IPS DF 4.7 (cell line): ENCODE measurements around the gene C6.
"Not testable (repeated sequence)": the region's sequence is repeated elsewhere in the genome, so short reads cannot be mapped to it uniquely, and the experiment has no call there.

ENCODE experiments used
- DNase-seq: peaks from one replicate; pipeline ENCODE4 v3.0.0-alpha.2; 2013; ENCODE audit warnings: low spot score; ENCODE audit errors: extremely low read depth

C6 gene

DNA sequence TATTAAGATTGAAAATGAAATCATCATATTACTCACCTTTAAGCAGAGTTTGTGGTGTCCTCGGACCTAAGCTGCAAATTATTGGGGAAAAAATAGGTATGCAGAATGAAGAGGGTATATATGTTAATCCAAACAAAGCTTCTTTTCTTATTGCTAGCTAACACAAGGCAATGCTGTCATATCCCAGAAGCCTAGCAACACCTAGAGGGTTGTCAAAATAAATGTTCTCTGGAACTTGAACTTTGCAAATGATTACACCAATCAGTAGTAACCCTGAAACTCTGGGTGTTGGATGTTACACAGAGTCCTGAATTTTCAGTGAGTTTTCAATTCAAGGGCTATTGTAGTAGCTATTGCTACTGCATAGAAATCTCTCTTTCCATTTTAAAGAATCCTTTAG is at the start of gene C6:
Gene C6 (minus strand): TSS at position 193 of the 400 bp plus-strand sequence. CDS start 10,302 bp downstream, outside the sequence.
- DNase-seq = no peak

DNA sequence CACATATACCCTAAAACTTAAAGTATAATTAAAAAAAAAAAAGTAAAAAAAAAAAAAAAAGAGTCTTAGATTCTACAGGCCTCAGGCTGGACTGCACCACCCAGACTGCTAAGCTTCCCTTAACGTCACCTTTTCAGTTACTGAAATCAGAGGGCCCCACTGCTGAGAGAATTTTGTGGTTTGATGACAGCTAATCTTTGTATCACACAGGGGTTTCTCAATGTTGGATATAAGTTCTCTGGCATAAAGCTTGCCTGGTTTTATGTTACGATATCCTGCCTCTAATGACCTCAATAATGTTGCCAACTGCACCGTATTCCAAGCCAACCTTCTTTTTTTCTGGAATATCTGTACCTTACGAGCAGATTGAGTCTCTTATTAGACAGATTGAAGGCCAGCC is 43.1 kb upstream of the C6 start:
- no peak for DNase-seq

DNA sequence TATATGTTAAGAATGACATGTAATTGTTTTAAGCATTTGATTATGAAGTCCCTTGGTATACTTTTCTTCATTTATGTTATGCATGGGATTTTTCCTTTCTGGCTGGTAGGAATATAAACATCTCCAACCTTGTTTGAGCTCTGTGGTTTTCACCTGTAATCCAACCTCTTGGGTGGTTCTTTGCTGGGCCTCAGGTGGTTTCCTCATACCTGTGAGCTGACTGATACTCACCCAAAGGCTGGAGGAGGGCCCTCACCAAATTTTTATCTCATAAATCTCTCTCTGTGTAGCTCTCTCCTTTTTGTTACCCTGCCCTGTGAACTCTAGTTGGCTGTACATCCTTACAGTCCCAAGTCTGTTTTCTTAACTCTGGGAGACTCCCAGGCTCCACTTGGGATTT is 39.8 kb upstream of the C6 start:
- DNase-seq = no peak

DNA sequence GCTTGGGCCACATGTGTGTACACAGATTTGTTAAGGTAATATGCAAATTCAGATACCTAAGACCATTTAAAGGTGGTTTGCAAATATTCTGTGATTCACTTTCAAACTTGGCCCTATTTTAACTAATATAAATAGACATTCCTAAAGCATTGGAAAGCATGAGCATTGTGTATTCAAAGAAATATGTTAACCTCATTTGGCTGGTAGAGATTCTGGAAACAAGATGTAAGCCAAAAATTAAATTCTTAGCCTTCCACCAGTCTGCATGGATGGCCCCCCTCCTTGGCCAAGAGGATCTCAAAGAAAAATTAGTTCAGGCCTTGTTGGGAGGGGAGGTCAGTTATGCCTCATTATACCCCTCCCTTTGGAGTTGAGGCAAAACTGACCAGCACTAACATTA is 38.7 kb upstream of the C6 start:
- no peak for DNase-seq

DNA sequence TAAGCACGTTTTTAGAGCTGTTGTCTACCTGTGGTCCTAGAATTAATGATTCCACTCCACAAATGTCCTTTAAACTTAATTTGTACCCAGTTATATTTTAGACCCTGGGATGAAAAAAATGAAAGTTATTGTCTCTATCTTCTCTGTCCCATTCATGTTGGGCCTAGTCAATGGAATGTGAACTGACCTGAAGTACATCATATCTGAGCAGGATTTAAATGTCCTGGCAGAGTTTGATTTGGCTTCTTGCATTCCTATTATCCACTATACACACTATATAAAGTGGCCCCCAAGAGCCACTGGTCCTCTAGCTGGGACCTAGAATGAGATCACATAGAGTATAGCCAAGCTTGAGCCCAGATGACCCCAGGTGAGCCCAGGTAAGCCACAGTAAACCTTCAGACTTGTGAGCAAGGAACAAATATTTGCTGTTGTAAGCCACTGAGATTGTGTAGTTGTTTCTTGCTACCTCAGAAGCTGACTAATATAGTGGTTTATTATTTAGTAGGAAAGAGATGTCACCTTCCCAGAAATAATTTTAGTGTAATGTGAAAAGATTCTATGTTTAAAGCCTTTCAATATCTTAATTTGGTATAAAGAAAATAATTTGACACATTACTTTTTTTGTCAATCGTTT is 37.1 kb upstream of the C6 start:
- no peak for DNase-seq

DNA sequence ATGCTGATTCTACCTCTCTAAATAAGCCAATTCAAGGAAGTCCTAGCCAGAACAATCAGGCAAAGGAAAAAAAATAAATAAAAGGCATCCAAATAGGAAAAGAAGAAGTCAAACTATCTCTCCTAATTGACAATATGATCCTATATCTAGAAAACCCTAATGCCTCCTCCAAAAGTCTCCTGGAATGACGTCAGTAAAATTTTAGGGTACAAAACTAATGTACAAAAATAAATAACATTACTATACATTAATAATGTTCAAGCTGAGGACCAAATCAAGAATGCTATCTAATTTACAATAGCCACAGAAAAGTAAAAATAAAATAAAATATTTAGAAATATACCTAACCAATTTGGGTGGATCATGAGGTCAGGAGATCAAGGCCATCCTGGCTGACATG is 33.8 kb upstream of the C6 start:
- DNase-seq = no peak

DNA sequence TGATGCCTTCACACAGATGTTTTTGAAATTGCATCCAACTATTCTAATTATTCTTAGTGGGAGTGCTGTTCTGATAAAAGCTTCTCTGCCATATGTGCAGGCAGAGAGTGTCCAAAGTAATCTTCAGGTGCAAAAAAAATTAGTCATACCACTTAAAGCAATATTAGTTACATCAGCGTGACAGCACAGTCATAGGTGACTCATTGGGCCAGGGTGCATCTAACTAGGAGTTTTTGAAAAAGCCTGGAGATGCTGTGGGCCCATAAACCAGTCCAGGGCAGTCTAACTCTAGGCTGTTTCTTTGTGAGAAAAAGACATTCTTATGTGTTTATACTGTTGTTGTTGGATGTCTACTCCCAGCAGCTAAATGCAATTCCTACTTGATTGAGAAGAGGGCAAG is 33.0 kb upstream of the C6 start:
- DNase-seq = no peak

DNA sequence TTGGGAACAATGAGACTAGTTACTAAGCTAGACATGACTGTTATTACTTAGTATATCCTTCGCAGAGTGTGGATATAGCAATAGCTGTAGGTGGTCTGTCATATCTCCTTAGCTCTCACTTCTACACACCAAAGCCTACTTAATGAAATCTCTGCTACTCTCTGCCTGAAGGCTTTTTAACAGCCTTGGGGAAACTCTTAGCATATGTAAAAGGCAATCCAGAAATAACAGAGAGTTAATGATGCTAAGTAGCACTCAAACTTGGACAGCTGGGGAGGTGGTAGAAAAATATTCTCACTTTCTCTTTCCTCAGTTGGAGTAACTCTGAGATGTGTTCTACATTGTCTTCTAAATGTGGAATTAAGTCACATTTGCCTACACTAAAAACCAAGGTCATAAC is 30.2 kb upstream of the C6 start:
- no peak for DNase-seq

DNA sequence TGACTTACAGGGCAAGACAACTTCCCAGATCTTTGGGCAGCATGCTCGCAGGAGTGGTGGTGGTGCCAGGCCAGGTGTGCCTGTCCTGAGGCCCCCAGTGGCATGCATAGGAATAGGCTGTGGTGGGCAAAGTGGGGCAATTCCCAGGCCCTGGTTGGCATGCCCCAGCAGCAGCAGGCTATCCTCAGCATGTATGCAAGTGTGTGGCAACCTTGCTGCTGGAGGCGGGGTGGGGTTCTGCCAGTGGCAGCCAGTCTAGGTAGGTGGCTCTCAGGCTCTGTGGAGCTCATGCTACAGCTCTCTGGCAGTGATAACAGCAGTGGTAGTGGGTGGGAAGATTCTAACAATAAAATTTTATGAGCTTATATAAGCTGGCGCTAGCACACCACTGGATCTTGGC is 27.7 kb upstream of the C6 start:
- no peak for DNase-seq

DNA sequence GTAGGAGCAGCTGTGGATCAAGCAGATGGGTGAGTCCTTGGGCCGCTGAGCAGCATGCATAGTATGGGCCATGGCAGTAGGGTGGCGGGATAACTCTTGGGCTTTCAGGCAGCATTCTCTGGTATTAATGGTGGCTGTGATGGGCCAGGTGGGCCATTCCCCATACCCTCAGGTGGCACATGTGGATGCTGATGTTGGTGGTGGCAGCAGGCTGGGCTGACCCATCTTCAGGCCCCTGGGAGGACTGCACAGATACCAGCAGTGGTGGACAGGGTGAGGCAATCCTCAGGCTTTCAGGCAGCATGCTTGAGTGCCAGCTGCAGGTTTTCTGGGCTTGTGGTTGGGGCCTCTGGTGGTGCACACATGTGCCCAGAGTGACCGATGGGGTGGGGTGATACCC is 27.1 kb upstream of the C6 start:
- no peak for DNase-seq

DNA sequence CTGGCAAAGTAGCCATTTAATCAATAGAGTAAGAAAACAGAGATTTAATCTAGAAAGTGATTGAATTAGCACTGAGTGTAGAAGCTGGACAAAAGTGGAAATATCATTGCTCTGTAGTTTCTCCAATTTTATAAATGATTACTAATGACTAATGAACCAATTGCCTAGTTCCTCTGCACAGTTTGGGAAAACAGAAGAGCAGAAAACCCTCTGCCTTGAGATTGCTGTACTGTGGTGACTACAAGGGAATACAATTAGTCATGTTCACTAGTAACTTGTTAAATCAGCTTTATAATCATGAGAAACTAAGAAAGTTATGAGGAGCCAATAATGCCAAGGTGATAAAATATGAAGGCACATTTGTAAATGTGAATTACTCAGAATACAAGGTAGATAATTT is 21.1 kb upstream of the C6 start:
- no peak for DNase-seq

DNA sequence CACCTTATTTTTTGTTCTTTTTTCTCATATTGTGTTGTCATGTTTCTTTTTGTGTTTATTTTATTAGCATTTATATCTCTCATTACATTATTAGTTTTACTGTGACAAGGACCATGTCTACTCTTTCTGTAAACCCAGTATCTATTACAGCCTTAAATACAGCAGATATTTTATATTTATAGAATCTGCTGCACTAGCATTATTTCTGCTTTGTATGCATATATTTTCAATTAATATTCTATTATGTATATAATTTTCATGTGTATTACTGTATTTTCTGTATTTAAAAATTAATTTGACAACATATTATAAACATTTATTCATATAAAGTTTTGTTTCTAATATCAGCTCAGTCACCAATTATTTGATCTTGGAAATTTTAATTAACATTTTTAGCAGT is 19.5 kb upstream of the C6 start:
- no peak for DNase-seq

DNA sequence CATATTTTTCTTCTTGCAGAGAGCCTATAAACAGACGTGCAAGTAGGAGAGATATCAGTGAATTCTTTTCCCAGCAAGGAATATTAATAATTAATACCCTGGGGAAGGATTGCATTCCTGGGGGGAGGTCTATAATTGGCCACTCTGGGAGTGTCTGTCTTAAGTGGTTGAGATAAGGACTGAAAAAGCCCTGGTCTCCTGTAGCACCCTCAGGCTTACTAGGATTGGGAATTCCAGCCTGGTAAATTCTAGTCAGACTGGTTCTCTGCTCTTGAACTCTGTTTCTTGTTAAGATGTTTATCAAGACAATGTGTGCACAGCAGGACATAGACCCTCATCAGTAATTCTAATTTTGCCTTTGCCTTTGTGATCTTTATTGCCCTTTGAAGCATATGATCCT is 16.9 kb upstream of the C6 start:
- DNase-seq = not testable (repeated sequence)

DNA sequence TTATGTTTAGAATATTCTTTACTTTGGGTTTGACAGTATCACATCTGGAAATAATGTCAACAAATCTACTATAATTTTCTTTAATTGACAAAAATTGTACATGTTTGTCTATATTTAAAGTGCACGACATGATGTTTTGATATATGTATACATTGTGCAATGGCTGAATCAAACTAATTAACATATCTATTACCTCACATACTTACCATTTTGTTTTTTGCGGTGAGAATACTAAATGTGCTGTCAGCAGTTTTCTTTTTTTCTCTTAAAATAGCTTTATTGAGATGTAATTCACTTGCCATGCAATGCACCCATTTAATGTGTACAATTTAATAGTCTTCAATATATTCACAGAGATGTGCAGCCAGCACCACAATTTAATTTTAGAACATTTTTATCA is 10.6 kb upstream of the C6 start:
- no peak for DNase-seq

DNA sequence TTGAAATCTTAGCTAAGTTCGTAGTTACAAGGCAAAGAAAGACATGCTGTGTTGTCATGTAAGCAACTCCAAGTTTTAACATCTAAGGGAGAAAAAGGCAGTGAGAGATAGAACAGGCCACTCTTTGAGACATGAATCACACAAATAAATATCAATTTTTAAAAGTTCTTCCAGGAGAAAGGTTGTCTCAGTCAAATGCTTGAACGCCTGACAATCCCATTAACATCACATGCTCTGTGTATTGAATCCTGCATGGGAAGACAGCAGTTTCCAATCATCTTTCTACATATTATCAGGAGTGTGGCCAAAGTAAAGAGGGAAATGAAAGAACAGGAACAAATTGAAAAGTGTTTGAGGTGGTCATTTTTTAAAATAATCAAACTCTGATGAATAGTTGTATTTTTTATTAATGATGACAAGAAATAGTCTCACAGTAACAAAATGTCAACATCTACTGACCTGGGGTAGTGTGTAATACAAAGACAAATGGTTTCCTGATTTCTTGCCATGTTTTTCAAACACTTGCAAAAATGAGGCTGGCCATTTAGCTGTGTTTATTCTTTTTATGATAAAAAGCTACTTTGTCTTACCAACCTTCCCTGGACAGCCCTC is 6.4 kb upstream of the C6 start:
- no peak for DNase-seq

DNA sequence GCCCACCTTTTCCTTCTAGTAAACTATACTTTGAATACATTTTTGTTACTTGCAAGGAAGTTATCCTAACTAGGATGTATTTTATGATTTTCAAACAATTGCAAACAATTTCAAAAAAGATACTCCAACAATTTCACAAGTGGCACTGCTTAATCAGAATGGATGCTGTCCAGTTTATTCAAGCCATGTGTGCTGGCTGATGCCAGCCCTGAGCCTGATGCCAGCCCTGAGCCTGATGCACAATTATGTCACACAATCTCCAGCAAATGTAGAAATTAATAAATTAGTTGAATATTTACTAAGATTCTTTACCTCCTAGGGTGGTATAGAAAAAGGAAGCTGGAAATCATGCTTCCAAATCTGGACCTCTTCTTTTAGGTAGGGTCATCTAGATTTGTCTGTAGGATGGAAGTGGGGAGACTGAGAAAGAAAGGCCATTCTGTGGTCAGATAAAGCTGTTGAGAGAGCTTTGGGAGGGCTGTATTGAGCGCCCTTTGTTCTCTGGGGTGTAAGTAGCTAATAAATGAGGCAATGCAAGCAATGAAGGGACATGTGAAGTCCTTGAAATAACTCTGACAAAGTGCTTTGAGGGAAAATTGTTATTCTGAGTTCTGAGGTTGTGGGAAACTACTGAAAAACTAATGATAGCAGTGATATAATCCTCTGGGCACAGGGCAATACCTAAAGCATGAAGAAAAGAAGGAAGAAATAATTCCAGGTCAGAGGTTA is 5.8 kb upstream of the C6 start:
- DNase-seq = no peak

DNA sequence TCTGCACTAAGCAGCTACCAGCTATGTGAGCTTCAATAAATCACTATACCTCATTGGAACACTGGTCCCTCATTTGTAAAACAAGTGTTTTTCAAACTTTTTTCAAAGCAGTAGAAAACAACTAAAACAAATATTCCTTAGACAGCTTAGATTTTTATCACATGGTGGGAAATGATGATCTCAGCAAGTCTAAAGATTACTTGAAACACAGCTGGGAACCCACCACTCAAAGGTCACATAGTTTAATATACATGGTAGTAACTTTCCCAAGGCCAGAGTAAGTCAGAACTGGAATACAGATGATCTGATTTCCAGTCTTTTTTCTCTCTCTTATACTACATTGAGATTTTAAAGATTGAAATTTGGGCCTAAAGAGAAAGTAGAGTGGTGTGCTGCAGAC is 850 bp upstream of the C6 start:
- no peak for DNase-seq

DNA sequence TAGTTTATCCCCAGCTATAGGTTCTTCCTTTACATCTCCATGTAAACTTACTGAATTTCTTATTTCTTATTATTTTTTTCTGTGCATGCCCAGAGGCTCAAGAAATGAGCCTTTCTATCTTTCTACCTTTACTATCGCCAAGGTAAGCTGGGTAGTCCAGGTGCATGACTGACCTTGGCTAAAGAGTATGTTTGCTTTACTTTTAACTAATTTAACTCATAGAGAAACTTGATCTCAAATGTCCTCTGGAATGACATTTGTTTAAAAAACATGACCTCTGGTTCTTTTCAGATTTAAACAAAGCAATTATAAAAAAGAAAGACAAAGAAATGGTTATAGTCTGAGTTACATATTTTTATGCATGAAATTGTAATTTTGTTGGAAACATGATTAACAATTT is 397 bp downstream of the C6 start:
- no peak for DNase-seq

DNA sequence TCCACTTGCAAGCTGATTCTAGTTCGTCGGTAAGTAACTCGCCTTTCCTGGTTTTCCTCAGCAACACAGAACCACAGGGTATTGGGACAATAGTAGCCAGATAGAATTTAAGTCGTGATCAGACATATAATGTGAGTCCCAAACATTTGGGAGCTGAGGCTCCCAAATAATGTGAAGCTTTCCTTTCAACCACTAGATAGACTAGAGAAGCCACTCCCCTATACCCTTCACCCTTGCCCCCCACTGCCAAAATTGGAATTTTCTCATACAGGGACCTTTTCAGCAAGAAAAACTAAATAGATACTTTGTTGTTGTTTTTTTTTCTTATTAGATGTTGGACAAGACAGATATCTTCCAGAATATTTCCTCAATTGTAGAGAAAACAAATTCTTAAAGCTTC is 1.9 kb downstream of the C6 start:
- no peak for DNase-seq

DNA sequence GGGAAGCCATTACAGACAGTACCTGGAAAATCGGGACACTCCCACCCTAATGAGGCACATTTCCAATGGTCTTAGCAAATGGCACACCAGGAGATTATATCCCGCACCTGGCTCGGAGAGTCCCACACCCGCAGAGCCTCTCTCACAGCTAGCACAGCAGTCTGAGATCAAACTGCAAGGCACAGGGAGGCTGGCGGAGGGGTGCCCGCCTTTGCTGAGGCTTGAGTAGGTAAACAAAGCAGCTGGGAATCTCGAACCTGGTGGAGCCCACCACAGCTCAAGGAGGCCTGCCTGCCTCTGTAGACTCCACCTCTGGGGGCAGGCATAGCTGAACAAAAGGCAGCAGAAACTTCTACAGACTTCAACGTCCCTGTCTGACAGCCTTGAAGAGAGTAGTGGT is 7.9 kb downstream of the C6 start:
- DNase-seq = not testable (repeated sequence)

DNA sequence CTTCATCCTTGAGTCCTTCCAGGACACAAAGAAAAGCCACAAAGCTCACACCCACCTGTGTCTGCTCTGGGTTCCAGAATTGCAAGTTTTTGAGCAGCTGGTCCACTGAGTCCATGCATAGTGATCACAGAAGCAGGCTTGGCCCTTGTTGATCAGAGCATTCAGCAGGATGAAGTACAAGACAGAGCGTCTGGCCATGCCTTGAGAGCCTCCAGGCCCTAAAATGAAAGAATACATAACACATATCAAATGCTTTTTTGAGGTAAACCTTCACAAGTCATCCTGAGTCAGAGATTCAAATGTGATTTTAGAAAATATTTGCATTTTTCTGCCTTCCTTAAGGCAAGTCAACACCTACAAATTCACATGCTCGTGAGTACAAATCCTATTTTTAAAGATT is 10.3 kb downstream of the C6 start:
- no peak for DNase-seq

DNA sequence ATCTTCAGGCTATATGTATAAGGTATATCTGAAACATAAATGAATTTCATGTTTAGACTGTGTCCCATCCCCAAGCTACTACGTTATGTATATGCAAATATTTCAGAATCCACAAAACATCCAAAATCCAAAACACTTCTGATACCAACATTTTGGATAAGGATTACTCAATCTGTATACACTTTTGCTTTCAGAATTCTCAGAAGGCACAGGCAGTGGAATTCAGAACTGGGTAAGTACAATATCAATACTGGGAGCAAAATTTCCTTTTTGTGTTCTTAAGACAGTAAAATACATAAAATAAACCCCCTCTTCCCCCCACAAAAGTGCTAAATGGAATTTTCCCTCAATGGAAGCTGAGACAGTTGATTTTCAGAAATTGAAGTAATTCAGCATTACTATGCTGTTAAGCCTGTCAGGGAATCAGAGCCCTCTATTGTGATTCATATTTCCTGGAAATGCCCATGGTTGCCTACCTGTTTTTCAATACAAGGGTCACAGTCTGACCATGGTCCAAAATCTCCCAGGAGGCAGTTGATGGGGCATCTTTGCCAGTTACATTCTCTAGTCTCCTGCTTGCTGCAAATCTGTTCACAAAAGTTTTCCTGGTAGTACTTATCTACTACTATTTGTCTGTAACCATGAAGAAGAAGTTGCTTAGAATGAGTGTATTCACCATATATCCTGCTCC is 12.1 kb downstream of the C6 start:
- no peak for DNase-seq
